GM23248 (cell line): Measurements from ENCODE around the gene ZMIZ1.

Experiments
- EZH2 ChIP-seq: fragments of 200-600 bp; sonication (generic); IDR thresholded peaks from 2 replicates; pipeline ENCODE4 v1.6.1; 2018; ENCODE audit warnings: antibody characterized with exemption, mild to moderate bottlenecking; ENCODE audit not compliant: insufficient read depth, poor library complexity, severe bottlenecking
- EZH2phosphoT487 ChIP-seq: fragments of 200-600 bp; sonication (generic); IDR thresholded peaks from 2 replicates; pipeline ENCODE4 v1.6.1; 2018; ENCODE audit warnings: antibody characterized with exemption, moderate library complexity, mild to moderate bottlenecking, low read depth; ENCODE audit not compliant: insufficient read depth

DNA sequence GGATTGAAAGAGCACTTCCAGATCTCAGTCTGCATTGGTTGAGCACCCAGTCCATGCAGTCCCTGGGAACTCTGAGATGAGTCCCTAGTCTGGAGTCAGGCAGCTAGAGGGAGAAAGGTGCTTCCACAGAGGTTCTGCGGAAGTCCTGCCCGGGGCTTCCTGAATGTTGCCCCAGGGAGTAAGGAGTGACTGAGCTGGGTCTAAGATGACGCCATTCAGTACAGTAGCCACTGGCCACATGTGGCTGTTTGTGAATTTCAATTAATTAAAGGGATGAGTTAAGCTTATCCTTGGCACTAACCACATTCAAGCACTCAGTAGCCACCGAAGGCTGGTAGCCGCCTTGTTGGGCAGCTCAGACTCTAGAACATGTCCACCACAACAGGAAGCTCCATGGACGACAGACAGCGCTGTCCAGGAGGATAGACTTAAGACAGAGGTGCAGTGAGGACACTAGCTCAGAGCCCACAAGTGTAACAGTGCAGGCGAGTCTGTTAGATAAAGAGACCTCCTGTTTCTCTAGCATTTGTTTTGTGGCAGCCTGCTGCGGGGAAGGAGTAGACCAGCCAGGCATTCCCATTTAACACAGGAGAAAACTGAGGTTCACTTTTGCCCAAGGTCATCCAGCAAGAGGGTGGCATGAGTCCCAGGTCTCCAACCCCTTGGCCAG is 176.9 kb downstream of the ZMIZ1 start:
- TF ChIP-seq EZH2phosphoT487 (no peak), EZH2 (no peak)
